Gastroesophageal sphincter (tissue), 3 donors: ENCODE results near the gene MEF2C.

ENCODE experiments used
- EP300 ChIP-seq: sonication (generic); formaldehyde crosslinking; IDR thresholded peaks from one replicate; pipeline ENCODE4 v1.6.1; 2017; ENCODE audit warnings: antibody characterized with exemption, mild to moderate bottlenecking
- POLR2A ChIP-seq, 2 donors: fragments of 450-650 bp; IDR thresholded peaks; one replicate each; pipeline ENCODE4 v1.6.1; 2017; ENCODE audit warnings: antibody characterized with exemption in 2 of 2, mild to moderate bottlenecking in 2 of 2, moderate library complexity in 1 of 2
- TF ChIP-seq, protein P1 (sequence below), 4 experiments: fragments of 200-600 bp in 2 of 4; fragments of 450-650 bp in 2 of 4; sonication (generic) in 1 of 4; IDR thresholded peaks; one replicate each; pipeline ENCODE4 v1.5.1; 2017 to 2019; ENCODE audit warnings: antibody characterized with exemption in 4 of 4, mild to moderate bottlenecking in 2 of 4, moderate library complexity in 2 of 4

DNA sequence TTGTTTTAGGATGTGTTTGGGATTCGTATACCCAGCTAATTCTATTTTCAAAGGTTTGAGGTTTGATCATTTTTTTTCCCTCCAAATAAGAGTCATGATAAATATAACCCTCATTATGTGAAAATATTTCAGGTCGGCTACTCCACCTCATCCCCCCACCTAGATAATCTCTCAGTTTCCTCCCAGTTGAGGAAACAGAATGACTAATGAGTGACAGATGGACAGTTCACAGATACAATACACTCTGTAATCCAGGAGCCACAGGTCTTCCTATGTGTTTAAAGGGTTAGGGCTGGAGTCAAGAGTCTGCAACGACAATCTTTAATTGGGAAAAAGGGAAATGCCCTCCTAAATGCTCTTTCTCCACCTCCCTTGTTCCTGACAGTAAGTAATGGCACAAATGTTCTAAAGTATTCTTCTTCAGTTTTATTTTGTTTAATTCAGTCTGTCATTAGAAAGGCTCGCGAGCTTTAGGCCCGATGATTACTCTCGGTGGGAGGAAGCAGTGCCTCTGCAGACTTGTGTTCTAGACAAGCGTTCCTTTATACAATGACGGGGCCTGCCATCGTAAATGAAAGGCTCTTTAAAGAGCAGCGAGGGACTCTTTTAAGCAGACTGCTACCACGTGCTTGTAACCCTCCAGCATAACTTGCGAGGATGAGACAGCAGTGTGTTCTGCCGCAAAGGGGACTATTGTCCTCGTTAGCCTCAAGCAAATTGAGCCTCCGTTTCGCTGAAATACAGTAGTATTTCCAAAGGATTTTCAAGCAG, 69.0 kb downstream of the MEF2C start:
- TF ChIP-seq, protein P1, sequence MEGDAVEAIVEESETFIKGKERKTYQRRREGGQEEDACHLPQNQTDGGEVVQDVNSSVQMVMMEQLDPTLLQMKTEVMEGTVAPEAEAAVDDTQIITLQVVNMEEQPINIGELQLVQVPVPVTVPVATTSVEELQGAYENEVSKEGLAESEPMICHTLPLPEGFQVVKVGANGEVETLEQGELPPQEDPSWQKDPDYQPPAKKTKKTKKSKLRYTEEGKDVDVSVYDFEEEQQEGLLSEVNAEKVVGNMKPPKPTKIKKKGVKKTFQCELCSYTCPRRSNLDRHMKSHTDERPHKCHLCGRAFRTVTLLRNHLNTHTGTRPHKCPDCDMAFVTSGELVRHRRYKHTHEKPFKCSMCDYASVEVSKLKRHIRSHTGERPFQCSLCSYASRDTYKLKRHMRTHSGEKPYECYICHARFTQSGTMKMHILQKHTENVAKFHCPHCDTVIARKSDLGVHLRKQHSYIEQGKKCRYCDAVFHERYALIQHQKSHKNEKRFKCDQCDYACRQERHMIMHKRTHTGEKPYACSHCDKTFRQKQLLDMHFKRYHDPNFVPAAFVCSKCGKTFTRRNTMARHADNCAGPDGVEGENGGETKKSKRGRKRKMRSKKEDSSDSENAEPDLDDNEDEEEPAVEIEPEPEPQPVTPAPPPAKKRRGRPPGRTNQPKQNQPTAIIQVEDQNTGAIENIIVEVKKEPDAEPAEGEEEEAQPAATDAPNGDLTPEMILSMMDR (IDR thresholded peaks at IDR 0.05) = no peak
- TF ChIP-seq EP300 = no peak
- TF ChIP-seq POLR2A (IDR thresholded peaks at IDR 0.05) = no peak
